NOMO-1 treated with dmso at 0.1 percent for 144 hours (cell line): ENCODE data around the gene PLPP6.
A peak's percentile ranks its signal among the peaks of the same experiment; 100 is the strongest.
"Not testable (repeated sequence)": the region's sequence is repeated elsewhere in the genome, so short reads cannot be mapped to it uniquely, and the experiment has no call there.

Experiments
- DNase-seq: peaks from one replicate; lab custom pipeline; 2025; ENCODE audit not compliant: unreplicated experiment; lab: John Stamatoyannopoulos, UW

Gene PLPP6

GRCh38 chr9:4662108-4662988 is at the start of gene PLPP6:
Gene PLPP6 (plus strand): TSS chr9:4662294. CDS start chr9:4662376, 82 bp downstream.
- peak; percentile 22 for DNase-seq

GRCh38 chr9:4614627-4615026 is 47.5 kb upstream of the PLPP6 start:
- DNase-seq: no peak

- no peak for DNase-seq
These were observed 46.8 kb upstream of the PLPP6 start for GRCh38 chr9:4615251-4615650.

DNA sequence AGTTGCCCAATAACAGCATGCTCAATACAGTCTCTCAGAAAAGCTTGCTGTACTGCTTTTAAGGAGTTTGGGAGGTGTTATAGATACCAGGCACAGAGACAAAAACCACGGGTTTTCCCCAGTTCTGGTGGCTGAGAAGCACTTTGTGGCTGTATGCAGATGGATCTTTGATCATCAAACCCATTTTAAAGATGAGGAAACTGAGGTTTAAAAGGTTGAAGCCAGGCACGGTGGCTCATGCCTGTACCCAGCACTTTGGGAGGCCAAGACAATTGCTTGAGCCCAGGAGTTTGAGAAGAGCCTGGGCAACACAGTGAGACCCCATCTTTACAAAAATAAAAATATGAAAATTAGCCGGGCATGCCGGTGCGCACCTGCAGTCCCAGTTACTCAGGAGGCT is 46.3 kb upstream of the PLPP6 start:
- no peak for DNase-seq

GRCh38 chr9:4617752-4618151 is 44.3 kb upstream of the PLPP6 start:
- no peak for DNase-seq

GRCh38 chr9:4618700-4619099 is 43.4 kb upstream of the PLPP6 start:
- no peak for DNase-seq

- peak; percentile 58 for DNase-seq
These were observed 41.9 kb upstream of the PLPP6 start for GRCh38 chr9:4620057-4620765.

- no peak for DNase-seq
These were observed 41.1 kb upstream of the PLPP6 start for GRCh38 chr9:4620881-4621555.

DNA sequence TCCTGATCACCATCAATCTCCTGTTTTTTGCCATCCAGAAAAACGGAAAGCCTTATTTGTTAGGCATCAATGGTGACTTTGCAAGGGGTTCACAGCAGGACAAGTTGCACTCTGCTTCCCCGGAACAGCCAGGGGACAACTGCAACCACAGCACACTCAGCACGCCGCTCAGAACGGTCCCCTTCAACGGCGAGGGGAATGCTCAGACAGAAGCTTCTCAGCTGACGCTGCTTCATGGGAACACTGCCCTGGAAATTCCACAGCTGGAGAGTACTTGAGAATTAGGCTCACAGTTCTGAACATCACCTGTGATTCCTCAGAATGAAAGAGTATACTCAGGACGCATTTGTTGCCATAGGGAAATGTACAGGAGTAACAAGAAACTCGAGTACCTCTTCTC is 40.1 kb upstream of the PLPP6 start:
- DNase-seq: no peak

GRCh38 chr9:4630836-4631235 is 31.3 kb upstream of the PLPP6 start:
- no peak for DNase-seq

DNA sequence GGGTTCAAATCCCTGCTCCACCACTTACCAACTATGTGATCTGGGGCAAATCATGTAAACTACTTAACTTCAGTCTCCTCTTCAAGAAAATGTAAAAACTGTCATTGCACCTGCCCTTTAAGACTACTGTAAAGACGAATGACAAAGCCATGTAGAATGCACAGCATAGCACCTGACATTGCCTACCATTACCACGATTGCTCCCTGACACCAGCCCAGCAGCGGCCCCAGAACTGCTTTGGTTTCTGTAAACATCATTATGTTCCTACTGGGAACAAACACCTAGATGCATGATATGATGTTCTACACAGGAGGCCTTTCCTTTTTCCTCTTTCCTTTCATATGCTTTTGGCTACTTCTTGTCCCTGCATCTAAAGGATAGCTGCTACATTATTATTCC is 23.1 kb upstream of the PLPP6 start:
- no peak for DNase-seq

GRCh38 chr9:4639420-4639819 is 22.7 kb upstream of the PLPP6 start:
- DNase-seq: no peak

DNA sequence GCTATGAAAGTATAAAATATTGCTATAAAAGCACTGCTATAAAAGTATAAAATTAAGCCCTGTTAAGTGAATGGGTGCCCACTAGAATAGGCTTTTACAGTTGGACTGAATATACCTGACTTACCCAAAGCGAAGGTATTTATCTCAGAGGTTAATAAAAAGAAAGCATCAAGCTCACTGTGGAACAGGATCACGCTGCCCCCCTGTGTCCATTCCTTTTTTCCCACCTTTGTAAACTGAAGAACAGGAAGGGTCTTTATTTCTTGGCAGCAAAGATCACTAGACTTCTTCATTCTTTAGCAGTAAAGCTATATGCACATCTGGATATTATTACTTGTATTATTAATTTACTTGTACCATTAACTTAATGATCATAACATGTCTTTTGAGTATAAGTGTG is 22.1 kb upstream of the PLPP6 start:
- no peak for DNase-seq

DNA sequence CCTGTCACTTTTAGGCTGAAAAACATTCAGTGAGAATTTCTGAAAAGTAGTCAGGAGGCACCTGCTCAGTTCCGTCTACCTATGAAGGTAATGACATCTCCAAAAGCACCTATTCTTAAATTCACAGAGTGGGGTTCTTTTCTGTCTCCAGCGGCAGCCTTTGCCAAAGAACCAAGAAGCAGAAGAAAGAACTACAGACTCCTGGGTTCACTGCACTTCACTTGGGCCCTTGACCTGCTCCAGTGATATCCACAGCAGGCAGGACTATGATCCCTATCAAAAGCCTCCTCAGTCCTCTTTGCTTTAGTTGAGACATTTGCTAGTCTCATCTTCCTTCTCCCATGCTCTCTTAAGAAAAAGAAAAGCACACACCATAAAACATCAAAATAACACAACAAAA is 19.7 kb upstream of the PLPP6 start:
- DNase-seq: no peak

- no peak for DNase-seq
These were observed 8.0 kb upstream of the PLPP6 start for GRCh38 chr9:4654084-4654483.

GRCh38 chr9:4654538-4654937 is 7.6 kb upstream of the PLPP6 start:
- no peak for DNase-seq

GRCh38 chr9:4656196-4656595 is 5.9 kb upstream of the PLPP6 start:
- DNase-seq: not testable (repeated sequence)

GRCh38 chr9:4656621-4657020 is 5.5 kb upstream of the PLPP6 start:
- DNase-seq: no peak

GRCh38 chr9:4657426-4658159 is 4.5 kb upstream of the PLPP6 start:
- no peak for DNase-seq

- DNase-seq: not testable (repeated sequence)
These were observed 1.4 kb upstream of the PLPP6 start for GRCh38 chr9:4660665-4661064.

GRCh38 chr9:4661165-4661564 is 929 bp upstream of the PLPP6 start:
- DNase-seq: no peak
